Caco-2 (cell line): ENCODE data around the gene ADCY10. TPM values are rescaled to one million over a fixed set of nuclear protein-coding genes. Genes with fewer than 3 reads are reported as not detected.

Experiments used
- BruUV-seq: library from RNA; stranded (reverse); fragments of 400-500 nt; replicated peaks from 2 replicates; lab custom pipeline; 2021; lab: Mats Ljungman, UMichigan
- CTCF ChIA-PET: fragments of 300-600 bp; sonication (Branson Sonifier 250); formaldehyde crosslinking; loops from one replicate; lab custom pipeline; 2022; ENCODE audit warnings: antibody characterized with exemption; lab: Charles Lee
- POLR2A ChIA-PET: fragments of 300-600 bp; sonication (Branson Sonifier 250); formaldehyde crosslinking; loops from one replicate; lab custom pipeline; 2022; ENCODE audit warnings: antibody characterized with exemption; lab: Charles Lee
- DNase-seq, 2 experiments: peaks; one replicate each; pipeline versions ENCODE4 v3.0.0 to v3.0.0-alpha.2; 2020 to 2022
- H3K27me3 ChIP-seq: replicated peaks from 2 replicates; pipeline ENCODE4 v1.6.0; 2011; ENCODE audit warnings: low read length; ENCODE audit not compliant: control insufficient read depth, insufficient read depth
- H3K36me3 ChIP-seq: 2 replicates; pipeline ENCODE4 v1.5.1; 2011; ENCODE audit warnings: low read length; ENCODE audit not compliant: control insufficient read depth, insufficient read depth
- H3K4me1 ChIP-seq: fragments of 250-450 bp; sonication (Bioruptor Pico); 2 replicates; pipeline ENCODE4 v1.5.1; 2020; ENCODE audit warnings: mild to moderate bottlenecking
- H3K4me3 ChIP-seq: 2 replicates; pipeline ENCODE4 v1.5.1; 2011; ENCODE audit warnings: low read depth, mild to moderate bottlenecking, control low read depth, low read length
- H3K9me3 ChIP-seq: fragments of 250-450 bp; sonication (Bioruptor Pico); 2 replicates; pipeline ENCODE4 v1.5.1; 2020; ENCODE audit warnings: mild to moderate bottlenecking, moderate library complexity
- H3K27ac Mint-ChIP-seq: one replicate; pipeline ENCODE4 v1.8.0; 2022; ENCODE audit warnings: mixed read lengths; ENCODE audit not compliant: unreplicated experiment
- H3K27me3 Mint-ChIP-seq: one replicate; pipeline ENCODE4 v1.8.0; 2022; ENCODE audit warnings: mixed read lengths; ENCODE audit not compliant: insufficient read depth, unreplicated experiment
- H3K36me3 Mint-ChIP-seq: one replicate; pipeline ENCODE4 v1.8.0; 2022; ENCODE audit warnings: mild to moderate bottlenecking, mixed read lengths; ENCODE audit not compliant: insufficient read depth, unreplicated experiment
- H3K4me1 Mint-ChIP-seq: one replicate; pipeline ENCODE4 v1.8.0; 2022; ENCODE audit warnings: low read depth, mixed read lengths; ENCODE audit not compliant: unreplicated experiment
- H3K4me3 Mint-ChIP-seq: one replicate; pipeline ENCODE4 v1.8.0; 2022; ENCODE audit warnings: mild to moderate bottlenecking, moderate library complexity, mixed read lengths; ENCODE audit not compliant: unreplicated experiment
- H3K9me3 Mint-ChIP-seq: one replicate; pipeline ENCODE4 v1.8.0; 2022; ENCODE audit warnings: mixed read lengths; ENCODE audit not compliant: unreplicated experiment
- CTCF ChIP-seq, 2 experiments: fragments of 200-600 bp in 1 of 2; IDR thresholded peaks; 1 replicate in 1 of 2; 2 replicates in 1 of 2; pipeline versions ENCODE4 v1.5.1 to v1.8.0; 2011 to 2022; ENCODE audit warnings: antibody characterized with exemption in 1 of 2, control low read depth in 1 of 2, inconsistent platforms in 1 of 2, low read depth in 1 of 2, low read length in 1 of 2, mild to moderate bottlenecking in 1 of 2, moderate library complexity in 1 of 2; ENCODE audit not compliant: insufficient read depth in 1 of 2, severe bottlenecking in 1 of 2, unreplicated experiment in 1 of 2
- intact Hi-C: fragments of 100-400 bp; cut with micrococcal nuclease; formaldehyde crosslinking; loops from one replicate; pipeline ENCODE4 v1.10.0; 2022; ENCODE audit not compliant: unreplicated experiment
- total RNA-seq: library from RNA; stranded (reverse); gene quantifications from 2 replicates; pipeline ENCODE4 v1.2.3, GENCODE V29; 2022

ADCY10 gene
- total RNA-seq, 1 experiment from 2014 or later = 1.7 TPM

GRCh38 chr1:167905182-167905581 is 8.8 kb downstream of the ADCY10 start:
- BruUV-seq = no TSS peak
- POLR2A ChIA-PET = no interaction called here
- no peaks in the 10 kb centered on the region for H3K27me3 ChIP-seq
- no peak for DNase-seq
- Mint-ChIP-seq H3K9me3 (peaks cover 13% of the 10 kb centered on the region), H3K36me3 (no peaks in the 10 kb centered on the region), H3K4me1 (peaks cover 28% of the 10 kb centered on the region), H3K4me3 (no peak overlapping the region), H3K27ac (no peak overlapping the region), H3K27me3 (no peaks in the 10 kb centered on the region)
- no peaks in the 10 kb centered on the region; the same call in 1 of the 2 replicates for H3K36me3 ChIP-seq
- intact Hi-C loops = no loop called here
- 0 out of 2 replicates have a peak, but pooled peaks cover 3% of the 10 kb centered on the region for H3K9me3 ChIP-seq
- TF ChIP-seq CTCF (IDR thresholded peaks at IDR 0.05; ENCODE audit: insufficient read depth in 1 of 2, low read depth in 1 of 2, low read length in 1 of 2, severe bottlenecking in 1 of 2, unreplicated experiment in 1 of 2) = no peak
- H3K4me1 ChIP-seq = peaks cover 6% of the 10 kb centered on the region
- H3K4me3 ChIP-seq = no peak overlapping the region
- CTCF ChIA-PET = no interaction called here

GRCh38 chr1:167904652-167905130 is 9.2 kb downstream of the ADCY10 start:
- ChIA-PET POLR2A (no interaction called here), CTCF (no interaction called here)
- H3K36me3 ChIP-seq = no peaks in the 10 kb centered on the region; the same call in 1 of the 2 replicates
- peaks cover 24% of the 10 kb centered on the region for H3K4me1 Mint-ChIP-seq
- H3K9me3 ChIP-seq = no peaks in the 10 kb centered on the region
- H3K4me1 ChIP-seq = peaks cover 6% of the 10 kb centered on the region
- no peaks in the 10 kb centered on the region for H3K36me3 Mint-ChIP-seq
- H3K4me3 Mint-ChIP-seq = no peak overlapping the region
- intact Hi-C loops = no loop called here
- TF ChIP-seq CTCF (IDR thresholded peaks at IDR 0.05; ENCODE audit: insufficient read depth in 1 of 2, low read depth in 1 of 2, low read length in 1 of 2, severe bottlenecking in 1 of 2, unreplicated experiment in 1 of 2) = no peak
- H3K27ac Mint-ChIP-seq = no peak overlapping the region
- no peaks in the 10 kb centered on the region for H3K27me3 Mint-ChIP-seq
- BruUV-seq = no TSS peak
- H3K27me3 ChIP-seq = no peaks in the 10 kb centered on the region
- H3K9me3 Mint-ChIP-seq = peaks cover 8% of the 10 kb centered on the region
- DNase-seq = no peak
- H3K4me3 ChIP-seq = no peak overlapping the region

- peaks cover 6% of the 10 kb centered on the region for H3K36me3 Mint-ChIP-seq
- Histone ChIP-seq H3K9me3 (no peaks in the 10 kb centered on the region), H3K4me1 (peaks cover 6% of the 10 kb centered on the region), H3K27me3 (no peaks in the 10 kb centered on the region), H3K4me3 (no peak overlapping the region), H3K36me3 (no peaks in the 10 kb centered on the region; the same call in 1 of the 2 replicates)
- intact Hi-C loops = no loop called here
- peaks cover 24% of the 10 kb centered on the region for H3K4me1 Mint-ChIP-seq
- H3K27ac Mint-ChIP-seq = no peak overlapping the region
- H3K4me3 Mint-ChIP-seq = no peak overlapping the region
- H3K9me3 Mint-ChIP-seq = no peaks in the 10 kb centered on the region
- BruUV-seq = no TSS peak
- no peak for DNase-seq
- ChIA-PET CTCF (no interaction called here), POLR2A (no interaction called here)
- no peak for TF ChIP-seq CTCF (IDR thresholded peaks at IDR 0.05; ENCODE audit: insufficient read depth in 1 of 2, low read depth in 1 of 2, low read length in 1 of 2, severe bottlenecking in 1 of 2, unreplicated experiment in 1 of 2)
- no peaks in the 10 kb centered on the region for H3K27me3 Mint-ChIP-seq
Observed at GRCh38 chr1:167900907-167901306, 13.0 kb downstream of the ADCY10 start.
